NCI-H146 (cell line): Measurements from ENCODE around the gene PIEZO1.
"Not testable (repeated sequence)": the region's sequence is repeated elsewhere in the genome, so short reads cannot be mapped to it uniquely, and the experiment has no call there.

Source experiments
- DNase-seq: peaks from one replicate; lab custom pipeline; 2025; lab: John Stamatoyannopoulos, UW

The PIEZO1 gene

GRCh38 chr16:88688013-88688778 lies 96.8 kb downstream of the PIEZO1 start:
- peak; percentile 86 for DNase-seq

DNA sequence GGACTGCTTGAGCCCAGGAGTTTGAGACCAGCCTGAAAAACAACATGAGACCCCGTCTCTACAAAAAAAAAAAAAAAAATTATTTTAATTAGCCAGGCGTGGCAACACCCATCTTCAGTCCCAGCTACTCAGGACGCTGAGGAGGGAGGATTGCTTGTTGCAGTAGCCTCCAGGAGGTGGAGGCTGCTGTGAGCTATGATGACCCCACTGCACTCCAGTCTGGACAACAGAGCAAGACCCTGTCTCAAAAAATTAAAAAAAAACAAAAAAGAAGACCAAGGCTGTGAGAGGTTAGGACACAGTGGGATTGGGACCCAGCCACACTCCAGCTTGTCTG lies 97.4 kb downstream of the PIEZO1 start:
- DNase-seq: no peak

- DNase-seq: no peak
Observed at GRCh38 chr16:88687254-88687576, 97.8 kb downstream of the PIEZO1 start.

- peak; percentile 79 for DNase-seq
Observed at GRCh38 chr16:88686439-88687253, 98.4 kb downstream of the PIEZO1 start, which contains the start of gene SNAI3. TSS of gene SNAI3 (minus strand) at chr16:88686507. CDS start at chr16:88686406, 101 bp downstream.

DNA sequence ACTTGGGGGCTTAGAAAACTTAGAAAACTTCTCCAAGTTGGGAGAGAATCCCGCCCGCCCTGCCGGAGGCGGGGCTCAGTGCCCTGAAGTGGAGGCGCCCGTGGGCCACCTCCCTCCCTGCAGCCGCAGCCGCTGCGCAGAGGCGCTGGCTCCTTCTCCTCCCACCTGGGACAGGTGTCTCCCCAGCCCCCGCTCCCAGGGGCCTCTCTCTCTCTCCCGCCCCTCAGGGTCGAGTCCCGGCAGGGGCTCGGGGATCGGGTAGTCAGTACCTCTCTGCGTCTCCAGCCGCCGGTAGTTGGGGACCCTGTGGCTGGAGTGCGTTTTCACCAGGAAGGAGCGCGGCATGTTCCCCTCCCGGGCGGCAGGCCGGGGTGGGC lies 99.0 kb downstream of the PIEZO1 start:
- peak; percentile 67 for DNase-seq

- DNase-seq: no peak
Observed at GRCh38 chr16:88685156-88686061, 99.6 kb downstream of the PIEZO1 start.

DNA sequence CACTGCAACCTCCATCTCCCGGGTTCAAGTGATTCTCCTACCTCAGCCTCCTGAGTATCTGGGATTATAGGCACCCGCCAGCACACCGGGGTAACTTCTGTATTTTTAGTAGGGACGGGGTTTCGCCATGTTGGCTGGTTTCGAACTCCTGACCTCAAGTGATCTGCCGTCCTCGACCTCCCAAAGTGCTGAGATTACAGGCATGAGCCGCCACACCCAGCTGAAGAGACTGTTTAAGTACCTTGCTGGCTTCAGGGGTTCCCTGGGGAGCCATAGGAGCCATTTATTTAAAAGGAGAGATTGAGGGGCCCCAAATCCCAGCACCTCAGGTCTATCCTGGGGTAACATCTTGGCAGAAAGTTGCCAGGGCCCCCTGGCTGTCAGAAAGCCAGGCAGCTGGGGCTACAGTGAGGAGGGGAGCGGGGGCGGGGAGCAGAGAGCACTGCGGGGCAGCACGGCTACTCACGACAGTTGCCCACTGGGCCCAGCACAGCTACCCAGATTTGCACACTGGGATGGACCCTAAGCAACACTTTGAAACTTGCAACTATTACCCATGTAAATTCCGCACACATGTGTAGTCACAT lies 100.4 kb downstream of the PIEZO1 start:
- DNase-seq: no peak

GRCh38 chr16:88681709-88682451 lies 103.1 kb downstream of the PIEZO1 start:
- DNase-seq: no peak

GRCh38 chr16:88681084-88681680 lies 103.8 kb downstream of the PIEZO1 start:
- no peak for DNase-seq

DNA sequence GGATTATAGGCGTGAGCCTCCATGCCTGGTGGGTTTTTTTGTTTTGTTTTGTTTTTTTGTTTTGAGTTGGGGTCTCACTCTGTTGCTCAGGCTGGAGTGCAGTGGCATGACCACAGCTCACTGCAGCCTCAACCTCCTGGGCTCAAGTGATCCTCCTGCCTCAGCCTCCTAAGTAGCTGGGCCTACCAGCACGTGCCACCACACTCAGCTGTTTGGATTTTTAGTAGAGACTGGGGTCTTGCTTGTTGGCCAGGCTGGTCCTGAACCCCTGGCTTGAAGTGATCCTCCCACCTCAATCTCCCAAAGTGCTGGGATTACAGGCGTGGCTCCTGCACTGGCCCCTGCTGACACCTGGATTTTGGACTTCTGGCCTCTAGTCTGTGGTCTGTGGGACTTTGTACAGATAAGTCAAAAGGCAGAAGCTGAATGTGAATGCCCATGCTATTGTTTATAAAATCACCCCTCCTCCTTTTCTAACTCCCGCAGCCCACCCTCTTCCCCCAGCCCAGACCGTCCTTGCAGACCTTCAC lies 104.4 kb downstream of the PIEZO1 start:
- no peak for DNase-seq

DNA sequence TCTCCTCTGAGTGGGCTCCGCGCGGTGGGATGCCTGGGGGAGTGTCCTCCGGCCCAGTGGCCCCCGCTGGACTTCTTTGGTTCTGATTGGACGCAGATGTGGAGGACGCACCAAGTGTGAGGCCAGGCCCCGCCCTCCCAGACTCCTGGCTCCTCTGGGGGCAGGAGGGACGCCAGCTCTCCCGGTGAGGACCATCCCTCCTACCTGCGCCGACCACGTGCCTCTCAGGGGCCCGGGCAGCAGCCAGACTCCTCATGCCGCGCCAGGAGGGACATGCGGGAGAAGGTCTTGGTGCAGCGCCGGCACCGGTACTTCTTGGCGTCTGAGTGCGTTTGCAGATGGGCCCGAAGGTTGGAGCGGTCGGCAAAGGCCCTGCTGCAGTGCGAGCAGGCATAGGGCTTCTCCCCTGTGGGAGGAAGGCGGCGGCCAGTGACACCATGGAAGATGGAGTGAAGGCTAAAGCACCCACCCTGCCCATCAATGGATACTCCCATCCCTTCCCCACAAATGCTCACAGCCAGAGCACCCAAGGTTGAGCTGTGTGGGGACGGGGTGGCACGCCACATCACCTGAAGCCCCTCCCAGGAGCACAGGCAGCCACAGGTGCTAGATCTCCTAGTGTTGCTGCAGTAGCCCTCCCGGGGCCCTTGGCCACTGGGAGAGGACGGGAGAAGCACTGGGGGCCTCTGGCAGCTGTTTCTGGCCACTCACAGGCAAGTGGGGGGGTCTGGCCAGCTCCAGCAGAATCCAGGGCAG lies 106.6 kb downstream of the PIEZO1 start:
- DNase-seq: no peak

DNA sequence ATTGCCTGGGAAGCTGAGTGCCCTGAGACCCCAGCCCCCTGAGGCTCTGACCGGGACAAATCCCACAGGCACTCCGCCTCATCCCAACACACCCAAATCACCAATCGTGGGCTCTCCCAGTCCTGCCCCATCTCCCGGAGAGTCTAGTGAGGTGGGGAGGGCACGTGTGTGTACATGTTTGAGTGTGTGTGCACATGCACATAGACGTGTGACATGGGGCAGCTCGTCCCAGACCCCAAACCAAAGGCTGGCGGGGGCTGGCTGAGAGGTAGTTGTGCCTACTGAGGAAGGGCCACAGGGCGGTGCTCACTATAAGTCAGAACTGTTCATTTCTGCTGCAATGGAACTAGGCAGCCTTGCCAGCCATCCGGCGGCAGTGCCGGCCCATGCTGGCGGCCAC lies 107.3 kb downstream of the PIEZO1 start:
- DNase-seq: no peak

- no peak for DNase-seq
Observed at GRCh38 chr16:88676502-88677242, 108.3 kb downstream of the PIEZO1 start.

DNA sequence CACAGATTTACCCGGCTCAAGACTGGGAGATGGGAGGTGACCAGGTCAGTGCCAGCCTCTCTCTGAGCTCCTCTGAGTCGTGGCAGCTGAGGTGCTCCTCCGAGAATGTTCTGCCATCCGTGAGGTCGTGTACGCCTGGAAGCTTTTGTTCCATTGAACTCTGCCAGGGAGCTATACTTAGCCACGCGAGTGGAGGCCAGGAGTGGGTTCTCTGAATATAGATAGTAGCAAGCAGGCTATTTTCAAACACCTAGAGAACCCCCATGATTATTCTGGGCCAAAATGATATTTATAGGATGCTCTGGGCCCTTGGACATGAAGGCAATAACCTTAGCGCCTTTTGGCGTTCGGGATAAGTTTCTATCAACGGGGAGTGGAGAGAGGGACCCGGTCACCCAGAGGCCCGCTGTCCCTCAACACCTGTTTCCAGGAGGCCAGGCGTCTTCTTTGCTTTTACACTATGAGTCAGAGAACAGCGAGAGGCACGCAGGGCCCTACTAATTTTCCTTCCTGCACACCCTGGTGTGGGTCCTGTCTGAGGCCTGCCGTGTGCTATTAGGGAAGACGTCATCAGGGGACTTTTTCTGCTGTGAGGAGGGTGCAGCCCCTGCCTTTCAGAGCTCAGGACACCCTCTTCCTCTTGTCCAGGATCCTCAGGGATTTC lies 111.2 kb downstream of the PIEZO1 start:
- DNase-seq: no peak

DNA sequence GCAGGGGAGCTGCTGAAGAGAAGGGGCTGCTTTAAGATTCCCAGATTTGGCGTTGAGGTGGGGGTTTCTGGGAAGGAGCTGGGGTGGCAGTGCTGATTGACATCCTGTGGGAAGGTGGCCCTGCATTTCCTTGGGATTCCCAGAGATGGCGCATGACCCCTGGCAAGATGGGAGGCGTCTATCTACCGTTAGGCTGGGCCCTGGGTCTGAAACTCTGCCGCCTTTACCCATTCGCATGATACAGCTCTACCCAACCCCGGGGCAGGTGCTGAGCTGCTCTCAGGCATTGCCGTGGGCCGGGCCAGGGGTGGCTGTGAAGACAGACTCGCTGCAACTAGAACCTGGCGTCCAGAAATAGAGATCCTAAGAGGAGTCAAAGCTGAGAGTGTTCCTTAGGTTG lies 112.2 kb downstream of the PIEZO1 start:
- peak; percentile 25 for DNase-seq

DNA sequence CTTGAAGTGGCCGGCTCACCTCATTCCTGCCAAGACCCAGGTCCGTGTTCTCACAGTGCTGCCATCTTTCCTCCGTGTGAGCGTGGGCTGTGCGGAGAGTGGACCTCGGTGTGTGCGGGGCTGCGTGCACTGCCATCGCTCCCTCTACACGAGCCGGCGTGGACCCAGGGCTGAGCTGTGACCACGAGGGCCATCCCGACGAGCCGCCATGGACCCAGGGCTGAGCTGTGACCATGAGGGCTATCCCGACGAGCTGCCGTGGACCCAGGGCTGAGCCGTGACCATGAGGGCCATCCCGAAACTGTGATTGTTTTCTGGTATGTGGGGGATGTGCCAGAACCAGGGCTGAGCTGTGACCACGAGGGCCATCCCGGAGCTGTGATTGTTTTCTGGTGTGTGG lies 113.2 kb downstream of the PIEZO1 start:
- no peak for DNase-seq

- DNase-seq: no peak
Observed at GRCh38 chr16:88669980-88670379, 115.0 kb downstream of the PIEZO1 start.

- DNase-seq: not testable (repeated sequence)
Observed at GRCh38 chr16:88669493-88669892, 115.5 kb downstream of the PIEZO1 start.

- no peak for DNase-seq
Observed at GRCh38 chr16:88667461-88667860, 117.6 kb downstream of the PIEZO1 start.
